Measurements from ENCODE around the gene DGKD.

Gene DGKD

DNA sequence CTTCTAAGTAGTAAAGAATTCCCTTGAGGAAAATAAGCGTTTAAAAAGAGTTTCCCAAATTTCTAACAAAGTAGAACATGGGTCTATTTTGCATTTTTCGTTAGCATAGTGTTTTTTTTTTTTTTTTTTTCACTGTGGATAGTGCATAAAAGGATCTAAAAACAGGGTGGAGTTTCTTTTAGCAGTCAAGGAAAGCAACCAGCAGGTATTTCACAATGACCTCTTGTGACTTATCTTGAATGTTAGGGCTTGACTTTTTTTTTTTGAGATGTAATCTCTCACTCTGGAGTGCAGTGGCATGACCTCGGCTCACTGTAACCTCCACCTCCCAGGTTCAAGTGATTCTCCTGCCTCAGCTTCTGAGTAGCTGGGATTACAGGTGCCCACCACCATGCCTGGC is 14.9 kb upstream of the DGKD start:
- DNase-seq, result no peak

DNA sequence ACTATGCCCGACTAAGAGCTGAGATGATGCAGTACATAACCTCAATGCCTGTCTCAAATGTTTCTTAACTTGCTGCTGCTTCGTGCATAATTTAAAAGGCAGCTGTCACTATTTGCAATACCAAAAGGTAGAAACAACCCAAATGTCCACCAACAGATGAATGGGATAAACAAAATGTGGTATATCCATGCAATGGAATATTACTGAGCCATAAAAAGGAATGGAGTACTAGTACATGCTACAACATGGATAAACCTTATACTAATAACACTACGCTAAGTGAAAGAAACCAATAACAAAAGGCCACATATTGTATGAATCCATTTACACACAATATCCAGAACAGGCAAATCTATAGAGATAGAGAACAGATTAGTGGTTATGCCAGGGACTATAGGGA is 13.0 kb upstream of the DGKD start:
- no peak for DNase-seq

DNA sequence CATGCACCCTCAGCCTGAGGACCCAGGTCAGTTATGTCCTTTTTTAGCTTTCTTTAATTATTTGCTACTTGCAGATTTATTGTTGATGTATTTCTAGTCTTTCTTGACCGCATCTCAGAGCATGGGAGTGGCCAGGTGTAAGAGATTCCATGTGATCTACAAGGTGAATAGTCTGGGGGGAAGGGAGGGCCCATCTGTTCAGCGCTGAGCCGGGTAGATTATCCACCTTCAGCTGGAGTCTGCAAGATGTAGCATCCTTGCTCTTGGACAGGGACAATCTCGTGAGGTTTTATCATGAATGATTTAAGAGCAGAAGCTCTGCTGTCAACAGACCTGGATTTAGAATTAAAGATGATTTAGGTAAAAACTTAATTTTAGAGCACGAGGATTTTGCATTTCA is 12.0 kb upstream of the DGKD start:
- no peak for DNase-seq

DNA sequence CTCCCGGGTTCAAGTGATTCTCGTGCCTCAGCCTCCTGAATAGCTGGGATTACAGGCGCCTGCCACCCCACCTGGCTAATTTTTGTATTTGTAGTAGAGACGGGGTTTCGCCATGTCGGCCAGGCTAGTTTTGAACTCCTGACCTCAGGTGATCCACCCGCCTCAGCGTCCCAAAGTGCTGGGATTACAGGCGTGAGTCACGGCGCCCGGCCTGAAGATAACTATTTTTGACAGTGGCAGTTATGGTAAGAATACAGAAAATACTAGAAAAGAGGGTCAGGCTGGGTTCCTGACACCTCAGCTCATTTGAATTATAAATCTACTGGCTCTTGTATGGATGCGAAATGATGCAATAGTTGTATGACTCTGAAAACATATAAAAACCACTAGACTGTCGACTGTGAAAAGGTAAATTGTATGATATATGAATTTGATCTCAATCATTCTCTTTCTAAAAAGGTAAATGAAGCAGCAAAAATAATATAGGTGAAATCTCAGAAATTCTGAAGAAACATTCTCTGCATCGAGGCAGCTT is 11.1 kb upstream of the DGKD start:
- no peak for DNase-seq

DNA sequence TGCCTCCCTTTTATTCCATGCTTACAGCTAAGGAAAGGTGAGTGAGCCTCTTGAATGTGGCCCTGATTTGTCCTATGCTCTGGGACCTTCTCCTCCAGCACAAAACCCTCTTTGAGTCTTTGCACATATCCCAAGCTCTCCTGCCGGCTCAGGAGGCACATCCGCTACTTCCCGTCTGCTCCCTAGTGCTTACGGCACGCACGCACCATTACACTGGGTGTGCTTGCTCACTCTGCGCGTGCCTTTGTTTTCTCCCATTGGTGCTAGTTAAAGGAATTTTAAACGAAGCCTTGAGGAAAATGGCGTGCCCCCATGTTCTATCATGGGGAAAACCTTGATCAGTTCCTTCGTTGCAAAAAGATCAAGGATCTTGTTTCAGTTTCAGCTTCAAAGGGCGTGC is 7.9 kb upstream of the DGKD start:
- DNase-seq, result no peak

DNA sequence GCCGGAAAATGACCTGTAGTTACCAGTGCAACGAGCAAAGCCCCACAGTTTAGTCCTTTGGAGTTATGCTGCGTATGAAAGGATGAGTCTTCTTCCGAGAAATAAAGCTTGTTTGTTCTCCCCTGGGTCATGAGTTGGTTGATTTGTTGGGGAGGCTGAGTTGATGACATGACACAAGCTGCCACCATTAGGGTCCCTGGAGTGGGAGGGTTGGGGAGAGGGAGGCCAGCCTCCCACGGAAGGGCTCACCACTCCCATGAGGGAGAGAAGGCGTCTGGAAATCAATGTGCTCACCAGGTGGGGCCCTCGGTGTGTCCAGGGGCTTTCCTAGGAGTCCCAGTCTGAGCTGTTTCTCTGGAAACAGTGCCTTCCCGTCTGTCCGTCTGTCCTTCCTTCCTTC is 7.4 kb upstream of the DGKD start:
- DNase-seq, result no peak

DNA sequence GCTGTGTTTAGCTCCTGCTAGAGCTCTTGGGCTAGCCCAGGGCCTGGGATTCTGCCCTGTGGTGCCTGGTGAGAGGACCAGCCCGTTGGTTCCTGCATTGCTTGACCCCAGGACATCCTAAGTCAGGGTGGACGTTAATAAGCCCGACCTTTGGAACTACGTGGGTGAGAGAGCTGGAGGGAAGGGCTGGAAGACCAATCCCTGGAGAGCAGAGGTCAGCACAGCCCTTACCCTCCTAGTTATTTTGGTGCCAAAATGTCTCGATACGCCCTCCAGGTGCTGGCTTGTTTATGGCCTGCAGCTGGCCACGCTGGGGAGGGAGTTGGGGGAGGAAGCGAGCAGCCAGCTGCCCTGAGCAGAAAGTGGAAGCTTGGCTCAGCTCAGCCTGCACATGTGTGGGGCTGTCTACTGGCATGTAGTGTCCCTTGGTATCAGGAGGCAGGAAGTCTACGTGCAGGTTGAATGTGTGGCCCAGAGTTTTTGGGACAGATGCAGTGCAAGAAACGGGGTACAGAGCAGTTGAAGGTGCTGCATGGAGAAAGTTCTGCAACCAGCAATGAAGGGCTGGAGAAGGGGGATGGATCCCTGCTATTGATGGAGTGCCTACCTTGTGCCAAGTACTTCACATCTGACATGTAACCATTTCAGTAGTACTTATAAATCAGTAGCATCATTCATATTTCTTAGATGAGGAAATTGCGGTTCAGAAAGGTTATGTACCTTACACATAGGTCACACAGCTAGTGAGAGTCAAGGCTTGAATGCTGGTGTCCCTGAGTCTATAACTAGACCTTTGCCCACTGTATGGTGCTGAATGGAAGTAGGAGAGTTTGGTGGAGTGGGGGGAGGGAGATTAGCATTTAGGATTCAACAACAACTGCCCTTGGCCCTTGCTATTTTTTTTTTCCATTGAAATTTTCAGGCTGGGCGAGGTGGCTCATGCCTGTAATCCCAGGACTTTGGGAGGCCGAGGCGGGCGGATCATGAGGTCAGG is 5.0 kb upstream of the DGKD start:
- peak; percentile 17 for DNase-seq

DNA sequence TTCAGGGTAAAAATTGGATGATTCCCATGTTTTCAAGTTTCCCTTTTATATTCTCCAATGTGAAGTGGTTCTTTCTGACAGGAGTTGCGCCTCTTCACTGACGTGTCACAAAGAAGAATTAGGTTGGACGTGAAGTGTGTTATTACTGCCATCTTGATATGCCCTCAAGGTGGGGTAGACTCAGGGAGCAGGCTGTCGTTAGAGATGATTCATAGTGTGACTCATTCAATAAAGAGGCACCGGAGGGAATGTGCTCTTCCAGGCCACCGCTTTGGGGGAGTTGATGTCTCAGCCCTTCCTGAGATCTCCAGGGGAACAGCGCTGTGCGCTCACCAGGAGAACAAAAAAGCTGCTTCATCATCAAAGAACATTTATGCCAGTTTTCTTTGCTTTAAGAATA is 3.6 kb upstream of the DGKD start:
- no peak for DNase-seq

DNA sequence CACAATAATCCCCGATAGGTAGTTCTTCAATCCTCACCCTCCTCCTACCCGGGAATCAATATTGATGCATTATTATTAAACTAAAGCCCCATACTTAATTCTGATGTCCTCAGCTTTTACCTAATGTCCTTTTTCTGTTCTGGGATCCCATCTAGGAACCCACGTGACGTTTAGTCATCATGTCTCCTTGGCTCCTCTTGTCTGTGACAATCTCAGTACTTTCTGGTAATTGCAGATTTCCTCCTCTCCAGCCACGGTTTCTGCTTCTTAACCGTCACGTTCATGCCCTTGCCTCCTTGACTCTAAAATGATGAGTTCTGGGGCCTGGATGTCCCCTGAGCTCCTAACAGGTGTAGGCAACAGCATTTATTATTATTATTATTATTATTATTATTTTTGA is 2.9 kb upstream of the DGKD start:
- no peak for DNase-seq

DNA sequence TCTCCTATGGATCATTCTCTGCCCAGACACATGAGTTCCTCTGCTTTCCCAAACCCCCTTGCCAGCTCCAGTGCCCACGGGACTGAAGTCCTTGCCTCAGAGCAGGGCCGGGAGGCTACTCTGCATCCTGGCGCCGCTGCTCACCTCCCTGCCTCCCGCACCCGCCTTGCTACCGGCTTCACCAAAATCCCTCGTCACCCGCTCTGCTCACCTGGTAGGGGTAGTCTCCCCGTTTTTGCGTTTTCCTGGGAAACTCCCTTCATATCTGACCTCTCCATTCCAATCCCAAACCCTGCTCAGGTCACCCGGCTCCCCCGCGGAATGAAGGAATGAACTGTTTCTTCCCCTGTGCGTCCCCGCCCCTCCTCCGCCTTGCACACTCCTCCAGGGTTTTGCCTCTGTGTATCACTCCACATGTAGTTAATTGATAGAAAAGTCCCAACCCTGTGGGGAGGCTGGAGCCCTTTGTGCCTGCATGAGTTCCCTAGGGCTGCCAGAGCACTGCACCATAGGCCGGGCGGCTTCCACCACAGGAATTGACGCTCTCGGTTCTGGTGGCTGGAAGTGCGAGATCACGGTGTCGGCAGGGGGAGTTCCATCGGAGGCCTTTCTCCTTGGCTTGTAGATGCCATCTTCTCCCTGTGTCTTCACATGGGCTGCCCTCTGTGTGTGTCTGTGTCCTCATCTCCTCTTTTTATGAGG is 2.0 kb upstream of the DGKD start:
- no peak for DNase-seq

DNA sequence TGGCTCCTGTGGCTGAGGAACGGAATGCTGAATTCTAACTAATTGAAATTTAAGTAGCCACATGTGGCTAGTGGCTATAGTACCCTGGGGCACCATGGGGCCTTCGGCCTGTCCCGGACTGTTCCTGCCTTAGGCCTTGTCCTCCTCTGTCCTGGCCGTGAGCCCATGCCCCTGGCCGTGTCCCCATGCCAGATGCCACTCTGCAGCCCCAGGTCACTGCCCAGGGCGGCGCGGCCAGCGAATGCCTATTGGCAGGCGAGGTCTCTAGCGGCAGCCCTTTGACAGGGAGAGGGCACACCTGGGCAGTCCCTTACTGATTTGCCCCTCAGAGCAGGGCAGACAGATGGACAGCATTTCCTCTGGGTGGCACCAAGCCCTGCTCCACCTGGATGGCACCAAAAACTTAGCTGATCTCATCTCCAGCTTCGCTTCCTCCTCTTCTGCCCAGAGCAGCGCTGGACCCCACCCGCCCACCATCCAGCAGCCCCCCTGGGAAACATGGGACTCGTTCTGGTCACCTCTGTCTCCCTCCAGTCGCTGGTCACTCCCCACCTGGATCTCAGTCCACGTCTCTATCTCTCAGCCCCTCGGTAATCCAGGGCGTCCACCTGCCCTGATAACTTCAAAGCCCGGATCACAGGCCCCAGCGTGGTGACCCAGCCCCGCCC is 1.1 kb upstream of the DGKD start:
- no peak for DNase-seq

DNA sequence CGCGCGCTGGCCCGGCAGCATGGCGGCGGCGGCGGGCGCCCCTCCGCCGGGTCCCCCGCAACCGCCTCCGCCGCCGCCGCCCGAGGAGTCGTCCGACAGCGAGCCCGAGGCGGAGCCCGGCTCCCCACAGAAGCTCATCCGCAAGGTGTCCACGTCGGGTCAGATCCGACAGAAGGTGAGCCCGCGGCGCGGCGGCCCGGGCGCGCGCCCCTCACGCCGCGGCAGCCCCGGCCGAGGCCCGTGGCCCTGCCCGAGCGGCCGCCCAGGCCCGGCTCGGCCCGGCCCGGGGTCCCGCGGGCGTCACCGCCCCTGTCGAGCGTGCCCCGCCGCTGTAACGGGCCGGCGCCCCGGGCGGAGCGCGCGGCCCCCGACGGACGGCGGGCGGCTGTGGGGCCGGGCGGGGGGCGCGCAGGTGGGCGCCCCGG is 218 bp downstream of the DGKD start:
- DNase-seq, result no peak

DNA sequence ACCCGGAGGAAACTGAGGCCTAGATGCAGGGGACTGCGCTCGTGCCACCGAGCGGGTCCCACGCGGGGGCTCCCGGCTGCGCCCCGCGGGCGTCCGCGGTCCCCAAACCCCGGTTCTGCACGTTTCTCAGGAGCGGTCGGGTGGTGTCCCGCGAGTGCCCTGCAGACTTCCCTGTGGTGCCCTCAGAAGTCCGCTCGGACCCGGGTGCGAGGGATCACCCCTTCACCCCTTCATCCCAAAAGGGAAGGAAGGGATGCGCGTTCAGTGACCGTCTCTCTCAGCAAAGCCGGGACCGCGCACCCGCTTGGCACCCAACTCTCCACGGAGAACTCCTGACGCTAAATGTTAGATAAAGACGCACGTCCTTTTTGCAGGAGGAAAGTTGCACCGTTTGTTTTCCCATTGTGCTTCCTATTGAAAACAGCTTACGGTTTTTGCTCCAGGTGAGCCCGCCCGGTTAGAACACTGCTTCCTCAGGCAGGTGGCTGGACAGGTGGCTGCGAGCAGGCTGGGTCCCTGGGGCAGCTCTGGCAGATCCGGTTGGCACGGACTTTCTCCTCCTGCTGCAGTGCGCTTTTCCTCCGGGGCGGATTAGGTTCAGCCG is 779 bp downstream of the DGKD start:
- no peak for DNase-seq

DNA sequence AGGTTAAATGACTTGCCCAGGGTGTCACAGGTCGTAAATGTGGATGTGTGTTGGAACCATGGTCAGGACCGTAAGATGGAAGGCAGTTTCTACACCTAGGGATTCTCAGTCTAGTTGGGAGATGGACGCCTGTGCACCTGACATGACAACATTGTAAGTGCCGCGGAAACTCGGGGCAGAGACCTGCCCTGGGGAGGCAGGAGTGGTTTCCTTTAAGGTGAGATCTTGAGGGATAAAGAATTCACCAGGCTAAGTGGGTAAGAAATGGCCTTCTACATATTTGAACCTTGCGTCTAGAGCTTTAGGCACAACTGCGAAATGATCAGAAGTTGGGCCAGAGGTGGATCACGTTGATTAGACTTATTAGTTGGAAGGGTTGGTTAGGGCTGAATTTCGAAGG is 1.6 kb downstream of the DGKD start:
- no peak for DNase-seq

DNA sequence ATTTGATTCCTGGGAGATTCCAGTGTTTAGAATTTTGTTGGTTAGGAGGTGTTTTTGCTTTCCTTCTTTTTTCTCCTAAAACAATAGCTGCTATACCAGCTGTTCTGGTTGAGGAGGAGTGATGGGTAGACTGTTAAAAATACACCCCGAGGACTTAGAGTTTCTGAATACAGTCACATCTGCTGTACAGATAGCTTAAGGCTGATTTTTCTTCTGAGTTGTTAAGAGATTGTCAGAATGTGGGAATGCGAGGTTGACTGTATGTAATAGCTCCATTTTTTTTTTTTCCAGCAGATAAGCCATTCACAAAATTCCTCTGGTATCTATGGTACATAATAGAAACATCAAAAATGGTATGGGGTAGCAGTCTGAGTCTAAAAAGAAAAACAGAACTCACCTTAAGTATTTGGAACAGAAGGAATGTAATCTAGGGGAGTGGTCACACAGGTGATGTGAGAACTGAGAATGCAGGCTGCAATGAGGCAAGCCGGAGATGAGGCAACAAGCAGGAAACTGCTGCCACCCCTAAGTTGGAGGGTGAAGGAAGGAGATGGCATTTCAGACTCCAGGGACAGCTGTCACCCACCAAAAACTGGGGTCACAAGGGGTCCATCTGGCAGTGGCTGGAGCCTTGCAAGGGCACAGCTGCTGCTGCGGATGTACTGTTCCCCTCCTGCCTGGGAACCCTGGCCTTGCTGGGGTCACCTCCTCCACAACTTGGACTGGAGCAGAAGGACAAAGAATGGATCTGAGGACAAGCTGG is 2.4 kb downstream of the DGKD start:
- DNase-seq, result no peak

DNA sequence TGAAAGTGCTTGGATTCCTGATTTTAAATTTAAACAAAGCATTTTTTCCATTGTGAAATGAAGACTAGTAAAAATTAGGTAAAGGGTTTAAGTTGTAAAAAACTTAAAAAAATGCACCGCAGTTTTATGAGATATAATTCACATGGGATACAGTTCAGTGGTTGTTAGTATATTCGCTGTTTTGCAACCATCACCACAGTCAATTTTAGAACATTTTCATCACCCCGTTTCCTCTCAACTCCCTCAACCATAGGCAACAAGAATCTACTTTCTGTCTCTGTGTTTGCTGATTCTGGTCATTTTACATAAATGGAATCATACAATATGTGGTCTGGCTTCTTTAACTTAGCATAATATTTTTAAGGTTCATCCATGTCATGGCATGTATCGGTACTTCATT is 4.0 kb downstream of the DGKD start:
- no peak for DNase-seq

DNA sequence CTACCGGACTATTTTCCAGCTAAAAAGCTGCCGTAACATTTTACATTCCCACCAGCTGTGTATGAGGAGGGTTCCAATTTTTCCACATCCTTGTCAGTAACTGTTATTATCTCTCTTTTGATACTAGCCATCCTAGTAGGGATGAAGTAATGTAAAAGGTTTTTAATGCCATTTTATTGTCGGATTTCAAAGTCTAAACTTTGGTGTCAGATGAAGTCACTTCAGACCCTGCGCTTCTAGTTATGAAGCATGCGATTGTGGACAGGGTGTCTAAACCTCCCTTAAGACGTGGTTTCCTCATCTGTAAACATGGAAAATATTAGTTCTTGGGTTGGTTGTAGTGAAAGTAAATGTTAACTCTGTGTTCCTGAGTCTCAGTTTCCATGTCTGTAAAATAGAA is 4.7 kb downstream of the DGKD start:
- DNase-seq, result no peak

DNA sequence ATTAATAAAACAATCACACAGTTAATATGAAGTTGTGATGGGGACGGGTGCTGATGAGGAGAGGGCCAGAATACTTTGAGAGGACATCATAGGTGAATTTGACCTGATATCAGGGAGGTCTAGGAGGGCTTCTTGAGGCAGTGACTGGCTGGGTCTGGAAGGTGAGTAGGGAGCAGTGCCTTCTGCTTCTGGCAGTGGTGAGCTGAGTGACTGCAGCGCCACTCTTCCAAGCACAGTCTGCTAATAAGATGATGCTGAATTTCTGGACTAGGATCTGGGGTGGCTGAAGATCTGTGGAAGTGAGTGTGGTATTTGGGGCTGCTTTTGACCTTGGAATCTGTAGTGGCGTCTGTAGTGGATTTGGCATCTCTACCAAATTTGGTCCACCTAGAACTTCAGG is 5.5 kb downstream of the DGKD start:
- no peak for DNase-seq

DNA sequence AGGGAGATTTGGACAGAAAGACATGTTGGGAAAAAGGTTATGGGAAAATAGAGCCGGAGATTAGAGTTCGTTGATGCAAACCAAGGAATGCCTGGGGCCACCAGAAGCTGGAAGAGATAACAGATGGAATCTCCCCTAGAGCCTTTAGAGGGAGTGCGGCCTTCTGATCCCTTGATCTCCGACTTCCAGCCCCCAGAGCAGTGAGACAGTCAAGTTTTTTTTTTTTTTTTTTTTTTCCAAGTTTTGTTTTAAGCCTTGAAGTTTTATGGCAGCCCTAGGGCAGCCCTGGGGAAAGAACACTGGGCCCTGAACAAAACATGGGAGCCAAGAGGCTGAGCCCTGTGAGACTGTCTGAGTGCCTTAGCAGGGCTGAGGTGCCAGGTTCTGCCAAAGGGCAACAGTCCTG is 6.5 kb downstream of the DGKD start:
- no peak for DNase-seq

DNA sequence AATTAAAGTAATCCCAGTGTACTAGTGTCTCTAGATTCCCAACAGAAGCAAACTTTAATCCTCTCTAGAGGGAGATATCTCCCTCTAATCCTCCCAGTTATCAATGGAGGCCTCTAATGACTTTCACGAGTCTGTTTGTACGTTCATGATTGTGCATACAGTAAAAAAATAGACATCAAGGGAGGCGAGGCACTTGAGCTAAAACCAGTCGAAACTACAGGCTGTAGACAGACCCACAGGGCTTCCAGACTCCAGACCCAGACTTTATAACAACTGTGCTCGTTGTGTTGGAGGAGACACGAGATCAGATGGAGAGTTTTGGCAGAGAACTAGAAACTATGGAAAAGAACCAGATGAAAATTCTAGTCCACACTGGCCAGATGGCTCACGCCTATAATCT is 7.0 kb downstream of the DGKD start:
- DNase-seq, result no peak

DNA sequence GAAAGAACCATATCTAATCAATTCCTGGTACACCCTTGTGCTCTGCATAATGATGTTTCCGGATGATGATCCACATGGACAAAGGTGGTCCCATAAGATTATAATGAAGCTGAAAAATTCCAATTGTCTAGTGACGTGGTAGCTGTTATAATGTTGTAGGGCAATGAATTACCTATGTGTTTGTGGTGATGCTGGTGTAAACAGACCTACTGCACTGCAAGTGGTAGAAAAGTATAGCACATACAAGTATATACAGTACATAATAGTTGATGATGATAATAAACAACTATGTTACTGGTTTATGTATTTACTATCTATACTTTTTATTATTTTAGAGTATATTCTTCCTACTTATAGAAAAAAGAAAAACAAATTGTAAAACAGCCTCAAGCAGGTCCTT is 8.4 kb downstream of the DGKD start:
- no peak for DNase-seq

DNA sequence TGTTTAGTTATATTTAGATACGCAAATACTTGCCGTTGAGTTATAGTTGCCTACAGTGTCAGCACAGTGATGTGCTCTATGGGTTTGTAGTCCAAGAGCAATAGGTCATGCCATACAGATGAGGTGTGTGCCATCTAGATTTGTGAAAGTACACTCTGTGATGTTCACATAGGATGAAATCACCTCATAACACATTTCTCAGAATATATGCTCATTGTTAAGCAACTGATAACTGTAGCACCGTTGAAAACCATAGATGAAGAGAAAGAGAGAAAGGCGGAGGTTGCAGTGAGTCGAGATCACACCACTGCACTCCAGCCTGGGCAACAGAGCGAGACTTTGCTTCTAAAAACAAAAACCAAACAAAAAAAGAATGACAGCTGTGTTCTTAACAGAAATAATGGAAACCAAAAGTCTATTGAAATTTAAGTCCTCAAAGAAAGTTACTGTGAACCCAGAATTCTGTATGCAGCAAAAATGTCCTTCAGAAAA is 9.5 kb downstream of the DGKD start:
- DNase-seq, result no peak
